ENCODE measurements around the gene TBK1. TPM values are rescaled to one million over a fixed set of nuclear protein-coding genes. Genes with fewer than 3 reads are reported as not detected.

The TBK1 gene
- total and polyA plus RNA-seq, 12 donors = 16.0 to 48.3 (median 25.5) TPM

DNA sequence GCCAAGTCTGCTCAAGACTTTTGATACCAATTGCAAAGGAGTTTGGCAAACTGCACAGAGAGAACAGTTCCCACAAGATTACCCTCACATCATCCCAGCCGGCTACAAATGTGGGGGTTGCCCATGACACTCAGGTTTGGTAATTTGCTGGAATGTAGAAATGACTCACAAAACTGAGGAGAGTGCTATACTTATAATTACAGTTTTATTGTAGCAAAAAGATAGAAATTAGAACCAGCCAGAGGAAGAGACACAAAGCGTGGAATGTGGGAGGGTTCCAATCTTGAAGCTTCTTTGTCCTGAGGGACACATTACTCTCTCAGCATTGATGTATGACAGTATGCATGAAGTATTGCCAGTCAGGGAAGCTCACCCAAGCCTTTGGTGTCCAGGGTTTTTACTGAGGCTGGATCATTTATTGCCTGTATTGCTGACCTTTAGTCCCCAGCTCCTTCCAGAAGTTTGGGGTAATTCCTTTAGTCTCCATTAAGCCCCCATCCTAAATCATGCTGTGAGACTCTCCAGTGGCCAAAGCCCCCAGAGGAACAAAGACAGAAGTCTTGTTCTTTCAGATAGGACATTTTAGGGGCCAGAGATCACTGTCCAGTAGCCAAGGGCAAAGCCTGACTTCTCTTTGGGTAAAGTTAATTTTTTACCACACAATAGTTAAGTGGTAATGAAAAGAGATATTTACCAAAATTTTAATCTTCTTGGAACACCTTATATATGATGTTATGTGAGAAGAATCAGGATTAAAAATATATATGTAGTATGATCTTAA is 9.9 kb downstream of the TBK1 start:
- intact Hi-C loops (cut with DNase I) = no loop called here
- peaks cover 24 to 44% of the 10 kb centered on the region in 2 donors for H3K4me1 ChIP-seq (replicated peaks in 1 of 2)
- no peaks in the 10 kb centered on the region for H3K9me3 ChIP-seq (replicated peaks in 1 of 3)
- 56 to 75% (median 60%) methylated on average over 2 of the region's 2 CpGs for WGBS, 4 donors
- H3K27me3 ChIP-seq = no peaks in the 10 kb centered on the region
- H3K27ac ChIP-seq = peak overlapping the region in 1 of 5 donors; percentile 4
- peak in 4 of 7 donors; percentile 26 to 39 (median 36) for DNase-seq
- H3K36me3 ChIP-seq (replicated peaks in 1 of 2) = peaks cover 0 to 26% of the 10 kb centered on the region in 2 donors
- no peak overlapping the region for H3K4me3 ChIP-seq
- no peak for TF ChIP-seq CTCF (IDR thresholded peaks at IDR 0.05)
- no peak for TF ChIP-seq POLR2A (IDR thresholded peaks at IDR 0.05)

GRCh38 chr12:64466178-64466577 is 14.3 kb downstream of the TBK1 start:
- Histone ChIP-seq H3K9me3 (replicated peaks in 1 of 3) (no peaks in the 10 kb centered on the region), H3K27me3 (no peaks in the 10 kb centered on the region), H3K4me1 (replicated peaks in 1 of 2) (peaks cover 28 to 37% of the 10 kb centered on the region in 2 donors), H3K4me3 (no peak overlapping the region), H3K27ac (no peak overlapping the region), H3K36me3 (replicated peaks in 1 of 2) (peaks cover 0 to 51% of the 10 kb centered on the region in 2 donors)
- no peak for TF ChIP-seq POLR2A (IDR thresholded peaks at IDR 0.05)
- no peak for TF ChIP-seq CTCF (IDR thresholded peaks at IDR 0.05)
- no peak for DNase-seq
- intact Hi-C loops (cut with DNase I) = no loop called here

GRCh38 chr12:64468966-64469365 is 17.0 kb downstream of the TBK1 start:
- peaks cover 28 to 33% of the 10 kb centered on the region in 2 donors for H3K4me1 ChIP-seq (replicated peaks in 1 of 2)
- peaks cover 0 to 59% of the 10 kb centered on the region in 2 donors for H3K36me3 ChIP-seq (replicated peaks in 1 of 2)
- no peak overlapping the region for H3K4me3 ChIP-seq
- peak overlapping the region; percentile 62 to 80 (median 72) for H3K27ac ChIP-seq
- H3K9me3 ChIP-seq (replicated peaks in 1 of 3) = no peaks in the 10 kb centered on the region
- DNase-seq = peak in 1 of 7 donors; percentile 9
- intact Hi-C loops (cut with DNase I) = no loop called here
- TF ChIP-seq CTCF (IDR thresholded peaks at IDR 0.05) (no peak), POLR2A (IDR thresholded peaks at IDR 0.05) (no peak)
- WGBS, 4 donors = 39 to 53% (median 47%) methylated on average over 3 to 5 of the region's 5 CpGs
- no peaks in the 10 kb centered on the region for H3K27me3 ChIP-seq

- DNase-seq = peak in 5 of 7 donors; percentile 44 to 67 (median 49)
- Histone ChIP-seq H3K9me3 (replicated peaks in 1 of 3) (no peaks in the 10 kb centered on the region), H3K36me3 (replicated peaks in 1 of 2) (peaks cover 0 to 59% of the 10 kb centered on the region in 2 donors), H3K27me3 (no peaks in the 10 kb centered on the region), H3K4me1 (replicated peaks in 1 of 2) (peaks cover 28 to 33% of the 10 kb centered on the region in 2 donors), H3K27ac (peak overlapping the region; percentile 62 to 80 (median 72)), H3K4me3 (no peak overlapping the region)
- WGBS, 4 donors = 37 to 58% (median 43%) methylated on average over 2 of the region's 2 CpGs
- intact Hi-C loops (cut with DNase I) = loop anchor here in 1 of 2 donors (10.0 kb wide), 1 partner anchor 45 kb away; no protein-coding TSS in a partner anchor
- TF ChIP-seq POLR2A (IDR thresholded peaks at IDR 0.05) = no peak
- no peak for TF ChIP-seq CTCF (IDR thresholded peaks at IDR 0.05)
These were observed 17.7 kb downstream of the TBK1 start for GRCh38 chr12:64469455-64470142.
